Dermis microvascular lymphatic vessel endothelial cell (primary cell): ENCODE data around the gene SQSTM1. TPM values are rescaled to one million over a fixed set of nuclear protein-coding genes. Genes with fewer than 3 reads are reported as not detected.

ENCODE experiments used
- DNase-seq, 2 donors: peaks; one replicate each; pipeline versions ENCODE4 v3.0.0 to v3.0.0-alpha.2; 2010; ENCODE audit warnings: low read depth in 2 of 2
- total RNA-seq: library from RNA; depleted of rRNA; stranded (reverse); fragments of >200 nt; gene quantifications from 2 replicates; pipeline ENCODE4 v1.2.1, GENCODE V29; 2014

Gene SQSTM1
- total RNA-seq, 1 donor from 2014 or later, result 517 TPM

DNA sequence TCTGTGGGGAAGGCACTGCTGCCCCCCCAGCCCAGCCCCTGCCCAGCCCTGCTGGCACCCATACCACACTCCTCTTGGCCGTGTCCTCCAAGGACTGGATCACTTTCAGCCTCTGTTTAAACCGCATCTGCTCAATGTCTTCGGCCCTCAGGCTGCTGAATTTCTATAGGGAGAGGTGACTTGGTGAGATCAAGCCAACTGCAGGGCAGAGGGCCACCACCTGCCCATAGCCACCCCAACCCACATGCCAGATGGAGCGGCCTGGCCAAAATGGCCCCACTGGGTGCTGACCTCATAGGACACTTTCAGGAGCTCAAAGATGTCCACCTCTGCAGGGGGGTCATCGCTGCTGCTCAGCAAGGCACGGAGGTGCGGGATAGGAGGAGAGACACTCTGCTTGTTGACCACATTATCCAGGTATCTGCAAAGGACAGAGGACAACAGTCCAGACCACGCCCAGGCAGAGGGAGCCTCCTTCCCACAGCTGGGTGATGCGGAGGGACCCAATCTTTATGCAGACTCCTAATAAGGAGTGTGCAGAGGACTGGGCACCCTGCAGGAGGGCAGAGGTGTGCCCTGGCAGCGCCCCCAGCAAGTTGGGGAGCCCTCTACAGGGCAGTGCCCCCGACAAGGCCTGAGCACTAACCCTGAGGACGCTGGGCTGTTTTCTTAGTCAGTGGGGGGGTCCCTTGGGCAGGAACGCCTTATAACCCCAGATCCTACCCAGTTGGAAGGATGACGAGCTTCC lies 52.3 kb downstream of the SQSTM1 start:
- no peak for DNase-seq

DNA sequence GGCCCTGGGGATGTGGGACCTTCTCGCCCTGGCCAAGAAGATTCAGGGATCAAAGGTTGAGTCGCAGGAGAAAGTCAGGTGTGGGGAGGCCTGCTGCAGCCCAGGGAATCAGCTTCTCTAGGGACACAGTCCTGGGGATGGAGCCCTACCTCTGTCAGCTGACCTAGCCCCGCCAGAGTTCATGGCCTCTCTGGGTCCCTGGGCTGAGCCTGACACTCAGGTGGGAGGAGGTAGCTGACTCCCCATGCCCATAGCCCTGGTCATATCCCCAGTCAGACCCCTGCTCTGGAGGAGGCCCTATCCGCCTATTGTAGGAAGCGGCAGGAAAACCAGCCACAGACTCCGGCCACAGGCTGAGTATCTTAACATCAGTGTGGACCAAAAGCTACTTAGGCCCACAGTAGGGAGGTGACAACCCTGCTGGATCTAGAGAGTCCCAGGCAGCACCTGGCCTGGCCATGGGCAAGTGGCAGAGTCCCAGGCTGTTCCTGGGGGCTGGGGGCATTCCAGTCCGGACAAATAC lies 52.9 kb downstream of the SQSTM1 start:
- DNase-seq, result no peak

DNA sequence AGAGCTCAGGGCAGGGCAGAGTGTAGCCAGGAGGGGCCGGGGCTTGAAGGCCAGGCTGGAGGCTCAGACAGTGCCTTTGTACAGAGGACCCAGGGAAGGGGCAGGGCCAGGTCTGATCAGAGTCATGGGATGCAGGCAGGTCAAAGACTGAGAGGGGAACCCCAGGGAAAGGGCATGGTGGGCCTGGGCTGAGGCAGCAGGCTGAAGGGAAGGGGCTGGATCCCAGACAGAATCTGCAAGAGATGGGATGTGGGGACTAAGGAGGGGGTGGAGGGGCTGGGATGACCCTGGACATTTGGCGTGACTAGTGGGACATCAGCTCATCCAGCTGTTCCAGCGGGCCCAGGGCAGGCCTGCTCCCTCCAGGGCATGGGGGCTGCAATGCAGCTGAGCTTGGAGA lies 53.4 kb downstream of the SQSTM1 start:
- no peak for DNase-seq

DNA sequence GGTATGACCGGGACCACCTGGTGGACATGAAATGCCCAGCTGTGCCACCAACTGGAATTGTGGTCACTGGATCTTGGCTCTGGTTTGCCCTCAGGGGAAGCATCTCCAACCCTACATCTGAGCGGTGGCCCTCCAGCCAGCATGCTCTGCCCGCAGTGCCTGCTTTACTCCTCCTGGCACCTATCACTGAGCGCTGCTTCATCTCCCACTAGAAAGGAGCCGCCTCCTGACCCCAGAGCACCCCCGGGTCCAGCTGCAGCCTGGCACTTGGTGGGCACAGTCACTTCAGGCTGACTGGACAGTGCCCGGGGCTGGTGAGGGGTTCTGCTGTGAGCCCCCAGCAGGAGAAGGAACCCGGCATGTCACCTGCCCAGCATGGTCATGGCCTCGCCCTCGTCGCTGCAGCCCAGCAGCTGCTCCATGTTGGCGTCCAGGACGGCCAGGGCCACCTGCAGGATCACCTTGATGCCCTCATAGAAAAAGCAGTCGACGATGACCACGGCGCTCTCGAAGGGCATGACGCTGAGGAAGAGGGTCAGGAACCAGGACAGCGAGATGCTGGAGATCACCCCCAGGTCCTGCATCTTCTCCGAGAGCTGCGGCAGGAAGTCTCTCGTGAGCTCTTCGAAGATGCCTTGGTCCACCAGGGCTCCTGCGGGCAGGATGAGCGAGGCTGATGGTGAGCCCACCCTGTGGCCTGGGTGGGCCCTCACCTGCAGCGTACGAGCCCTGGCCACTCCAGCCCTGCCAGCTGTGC lies 54.0 kb downstream of the SQSTM1 start:
- DNase-seq, result no peak

DNA sequence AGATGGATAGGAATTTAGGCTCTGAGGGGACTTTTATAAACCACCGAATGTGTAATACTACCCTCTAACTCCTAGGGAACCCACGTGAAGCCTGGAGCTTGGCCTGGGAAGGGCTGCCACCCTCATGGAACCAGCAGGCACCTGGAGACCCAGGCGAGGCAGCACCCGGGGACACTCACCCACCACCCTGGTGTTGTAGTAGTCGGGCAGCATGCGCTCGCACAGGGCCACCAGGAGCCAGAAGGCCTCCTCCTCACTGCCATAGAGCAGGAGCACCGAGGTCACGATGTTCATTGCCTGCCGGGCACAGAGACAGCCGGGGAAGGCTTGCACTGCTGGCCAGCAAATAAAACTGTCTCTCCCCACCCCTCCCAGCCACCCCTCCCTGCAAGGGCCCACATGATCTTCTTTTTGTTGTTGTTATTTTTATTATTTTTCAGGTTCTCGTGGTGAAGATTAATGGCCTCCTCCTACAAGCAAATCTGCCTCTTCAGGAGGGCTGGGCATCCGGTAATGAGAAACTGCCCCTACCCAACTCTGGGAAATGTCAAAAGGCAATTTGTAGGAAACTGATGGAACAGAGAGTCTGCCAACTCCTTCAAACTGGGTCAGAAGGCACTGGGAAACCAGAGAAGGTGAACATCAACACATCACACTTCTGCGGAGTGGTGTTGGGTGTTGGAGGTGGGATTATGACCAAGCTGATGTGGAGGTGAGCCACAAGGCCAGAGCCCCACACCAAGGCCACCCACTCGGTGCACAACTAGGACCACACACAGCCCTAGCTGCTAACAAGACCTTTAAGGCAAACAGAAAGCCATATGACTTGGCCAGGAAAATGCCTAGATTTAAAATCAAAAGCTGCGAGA lies 55.3 kb downstream of the SQSTM1 start:
- DNase-seq, result no peak

DNA sequence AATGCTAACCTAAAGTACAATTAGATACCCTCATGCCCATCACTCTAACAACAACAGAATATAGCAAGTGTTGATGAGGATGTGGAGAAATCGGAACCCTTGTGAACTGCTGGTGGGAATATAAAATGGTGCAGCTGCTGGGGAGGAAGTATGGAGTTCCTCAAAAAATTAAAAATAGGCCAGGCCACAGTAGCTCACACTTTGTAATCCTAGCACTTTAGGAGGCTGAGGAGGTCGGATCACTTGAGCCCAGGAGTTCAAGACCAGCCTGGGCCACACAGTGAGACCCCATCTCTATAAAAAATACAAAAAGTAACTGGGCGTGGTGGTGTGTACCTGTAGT lies 55.9 kb downstream of the SQSTM1 start:
- no peak for DNase-seq

DNA sequence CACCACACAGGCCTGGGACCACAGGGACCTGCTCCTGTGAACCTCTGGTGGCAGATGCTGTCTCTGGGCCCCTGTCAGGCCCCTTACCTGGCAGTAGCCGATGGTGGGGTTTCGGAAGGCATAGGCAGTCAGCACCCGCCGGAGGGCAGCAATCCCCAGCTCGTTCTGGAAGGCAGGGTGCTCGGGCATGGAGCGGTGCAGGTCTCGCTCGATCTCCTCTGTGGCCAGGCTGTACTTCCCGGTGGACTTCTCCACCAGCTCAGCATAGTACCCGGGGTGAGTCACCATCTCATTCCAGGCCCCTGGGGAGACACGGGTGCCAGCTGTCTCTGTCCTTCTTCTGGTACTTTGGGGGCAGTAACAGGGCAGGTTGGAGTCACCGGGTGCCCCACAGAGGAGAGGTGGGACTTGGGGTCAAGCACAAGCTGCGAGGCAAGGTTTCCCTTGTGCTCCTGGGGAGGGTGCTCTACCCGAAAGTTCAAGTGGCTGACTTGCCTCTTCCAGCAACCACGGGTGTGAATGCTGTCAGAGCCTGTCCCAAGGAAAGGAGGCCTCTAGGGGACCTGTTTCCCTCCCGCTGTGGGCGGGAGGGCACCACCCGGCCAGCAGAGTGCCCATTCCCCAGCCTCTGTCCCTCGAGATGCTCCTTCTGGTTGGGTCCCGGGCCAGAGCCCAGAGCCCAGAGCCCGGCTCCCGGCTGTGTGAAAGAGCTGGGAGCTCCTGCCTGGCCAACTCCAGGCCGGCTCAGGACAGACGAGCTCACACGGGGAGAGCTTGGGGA lies 57.7 kb downstream of the SQSTM1 start:
- DNase-seq, result no peak

DNA sequence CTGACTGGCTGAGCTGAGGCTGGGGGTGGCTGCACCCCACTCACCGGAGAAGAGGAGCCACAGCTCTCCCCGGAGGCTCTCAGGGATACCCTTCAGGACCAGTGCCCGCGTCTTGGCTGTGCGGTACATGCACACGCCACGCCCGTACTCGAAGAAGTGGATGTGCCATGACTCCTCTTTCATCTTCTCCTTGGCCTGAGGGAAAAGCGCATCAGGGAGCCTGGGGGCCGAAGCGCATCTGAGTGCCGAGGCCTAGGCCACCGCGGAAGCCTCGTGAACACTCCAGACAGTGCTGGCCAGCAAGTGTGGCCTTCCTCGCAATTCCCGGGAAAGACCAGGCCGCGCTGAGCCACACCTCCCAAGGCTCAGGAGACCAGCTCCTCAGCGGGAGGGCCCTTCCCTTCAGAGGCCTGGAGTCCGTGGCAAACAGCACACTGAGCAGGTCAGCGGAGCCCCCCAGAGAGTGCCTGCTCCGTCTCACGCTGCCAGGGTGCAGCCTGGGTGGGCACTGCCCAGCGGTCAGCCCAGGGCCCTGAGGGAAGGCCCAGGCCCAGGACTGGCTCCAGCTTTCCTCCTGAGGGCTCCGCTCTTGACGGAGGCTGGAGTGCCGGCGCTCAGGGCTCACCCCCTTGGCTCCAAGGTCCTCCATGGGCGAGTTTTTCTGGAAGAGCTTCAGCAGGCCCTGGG lies 58.4 kb downstream of the SQSTM1 start:
- DNase-seq, result no peak

DNA sequence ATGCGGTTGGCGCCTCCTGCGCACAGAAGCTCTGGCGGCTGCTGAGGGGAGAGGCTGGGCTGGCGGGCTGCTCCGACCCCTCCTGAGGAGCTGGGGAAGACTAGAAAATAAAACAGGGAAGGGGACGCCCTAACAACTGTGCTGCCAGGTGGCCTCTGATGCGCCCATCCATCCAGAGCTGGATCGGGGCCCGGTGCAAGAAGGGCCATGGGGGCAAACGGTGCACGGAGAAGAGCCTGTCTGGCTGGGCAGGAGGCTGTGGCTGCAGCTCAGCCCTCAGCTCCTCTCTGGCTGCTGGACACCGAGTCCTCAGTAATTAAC lies 58.9 kb downstream of the SQSTM1 start:
- DNase-seq, result no peak

DNA sequence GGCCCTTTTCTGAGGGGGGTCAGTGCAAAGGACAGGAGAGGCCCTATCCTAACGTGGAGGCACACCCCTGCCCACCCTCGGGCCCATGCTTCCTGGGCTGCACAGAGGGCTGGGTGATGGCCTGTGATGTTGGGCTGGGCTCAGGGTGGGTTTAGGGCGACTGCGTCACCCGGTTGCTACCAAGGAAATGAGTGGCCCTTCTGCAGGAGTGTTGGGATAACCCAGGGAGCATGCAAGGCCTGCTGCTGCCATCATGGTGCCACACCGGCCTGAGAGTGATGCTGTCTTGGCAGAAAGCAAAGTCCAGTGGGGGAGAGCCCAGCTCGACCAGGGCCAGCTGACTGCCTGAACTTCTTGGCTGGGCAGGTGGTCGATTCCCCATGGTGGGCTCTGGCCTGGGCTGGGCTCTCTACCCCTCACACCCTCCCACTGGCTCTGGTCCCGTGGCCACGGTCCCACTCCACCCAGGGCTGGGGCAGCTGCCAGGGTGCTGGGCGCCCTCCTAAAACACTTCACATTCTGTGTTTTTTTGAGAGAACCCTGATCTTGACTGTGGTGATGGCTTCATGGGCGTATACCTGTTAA lies 59.5 kb downstream of the SQSTM1 start:
- DNase-seq, result no peak

DNA sequence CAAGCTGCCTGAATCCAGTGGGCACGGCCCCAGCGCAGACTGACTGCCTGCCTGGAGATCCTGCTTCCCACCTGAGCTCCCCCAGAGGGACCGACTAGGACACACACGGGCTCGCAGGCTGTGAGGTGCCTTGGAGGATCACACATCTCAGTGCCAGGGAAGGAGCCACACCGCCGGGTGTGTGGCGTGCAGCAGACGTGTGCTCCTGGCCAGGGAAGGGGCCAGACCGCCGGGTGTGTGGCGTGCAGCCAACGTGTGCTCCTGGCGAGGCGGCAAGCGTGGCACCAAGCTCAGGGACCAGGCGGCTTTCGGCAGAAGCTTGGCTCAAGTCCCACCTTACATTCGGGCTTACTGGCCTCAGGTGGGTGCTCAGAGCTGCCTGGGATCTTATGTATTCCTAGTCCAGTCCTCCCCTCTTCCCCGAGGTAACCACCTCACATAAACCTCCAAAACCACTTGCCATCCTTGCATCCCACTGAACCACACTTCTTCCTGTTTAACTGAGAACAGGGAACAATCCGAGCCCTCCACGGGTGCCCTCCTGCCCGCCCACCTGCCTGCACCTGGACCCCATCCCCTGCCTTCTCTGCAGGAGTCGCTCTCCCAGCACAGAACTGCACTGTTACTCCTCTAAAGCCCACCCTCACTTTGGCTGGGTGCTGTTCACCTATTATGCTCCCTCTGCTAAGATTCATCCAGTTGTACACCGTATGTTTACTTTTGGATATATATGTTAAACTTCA lies 60.3 kb downstream of the SQSTM1 start:
- no peak for DNase-seq

DNA sequence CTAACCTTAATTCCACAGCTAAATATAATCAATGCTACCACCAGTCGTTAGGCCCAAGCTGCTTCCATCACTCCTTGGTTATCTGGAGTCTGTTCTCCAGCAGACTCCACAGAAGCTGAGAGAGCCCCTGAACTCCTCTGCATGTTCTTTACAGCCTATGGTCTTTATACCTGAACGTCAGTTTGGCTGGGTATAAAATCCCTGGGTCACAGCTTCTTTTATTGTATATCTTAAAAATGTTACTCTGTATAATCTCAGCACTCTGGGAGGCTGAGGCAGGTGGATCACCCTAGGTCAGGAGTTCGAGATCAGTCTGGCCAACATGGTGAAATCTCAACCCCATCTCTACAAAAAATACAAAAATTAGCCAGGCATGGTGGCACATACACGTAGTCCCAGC lies 61.6 kb downstream of the SQSTM1 start:
- no peak for DNase-seq

DNA sequence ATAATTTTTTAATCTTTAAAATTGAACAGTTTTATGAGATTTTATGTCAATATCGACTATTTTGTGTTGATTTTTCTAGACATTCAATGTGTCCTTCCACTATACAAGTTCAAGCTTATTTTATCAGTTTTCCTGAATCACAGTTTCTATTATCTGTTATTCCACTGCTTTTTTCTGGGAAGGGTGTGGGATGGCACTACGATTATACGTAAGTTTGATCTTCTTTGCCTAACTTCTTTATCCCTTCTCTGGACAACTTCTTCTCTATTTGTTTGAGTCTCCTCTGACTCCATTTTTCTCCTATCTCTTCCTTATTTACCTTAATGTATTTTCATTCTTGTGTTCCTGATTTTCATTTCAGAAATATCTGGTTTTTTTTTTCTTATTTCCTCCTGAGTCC lies 62.5 kb downstream of the SQSTM1 start:
- DNase-seq, result no peak

DNA sequence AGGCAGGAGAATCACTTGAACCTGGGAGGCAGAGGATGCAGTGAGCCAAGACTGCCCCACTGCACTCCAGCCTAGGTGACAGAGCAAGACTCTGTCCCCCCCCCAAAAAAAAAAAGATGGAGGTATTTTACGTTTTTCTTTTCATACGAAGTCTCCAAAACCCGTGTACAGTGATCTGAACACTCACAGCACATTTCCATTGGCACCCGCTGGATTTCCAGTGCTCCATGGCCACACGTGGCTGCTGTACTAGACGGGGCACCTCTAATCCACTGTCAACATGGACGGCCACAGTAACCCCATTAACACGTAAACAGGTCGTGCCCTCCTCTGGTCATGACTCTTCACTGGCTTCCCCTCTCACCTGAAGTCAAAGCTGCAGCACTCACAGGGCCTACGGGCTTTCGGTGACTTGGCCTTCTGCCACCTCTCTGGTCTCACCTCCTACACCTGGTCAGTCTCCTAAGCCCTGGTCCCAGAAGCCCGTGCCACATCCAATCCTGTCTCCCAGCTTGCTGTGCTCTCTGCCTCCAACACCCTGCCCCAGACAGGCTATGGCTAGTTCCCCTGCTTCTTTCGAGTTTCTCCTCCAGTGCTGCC lies 64.9 kb downstream of the SQSTM1 start:
- no peak for DNase-seq

DNA sequence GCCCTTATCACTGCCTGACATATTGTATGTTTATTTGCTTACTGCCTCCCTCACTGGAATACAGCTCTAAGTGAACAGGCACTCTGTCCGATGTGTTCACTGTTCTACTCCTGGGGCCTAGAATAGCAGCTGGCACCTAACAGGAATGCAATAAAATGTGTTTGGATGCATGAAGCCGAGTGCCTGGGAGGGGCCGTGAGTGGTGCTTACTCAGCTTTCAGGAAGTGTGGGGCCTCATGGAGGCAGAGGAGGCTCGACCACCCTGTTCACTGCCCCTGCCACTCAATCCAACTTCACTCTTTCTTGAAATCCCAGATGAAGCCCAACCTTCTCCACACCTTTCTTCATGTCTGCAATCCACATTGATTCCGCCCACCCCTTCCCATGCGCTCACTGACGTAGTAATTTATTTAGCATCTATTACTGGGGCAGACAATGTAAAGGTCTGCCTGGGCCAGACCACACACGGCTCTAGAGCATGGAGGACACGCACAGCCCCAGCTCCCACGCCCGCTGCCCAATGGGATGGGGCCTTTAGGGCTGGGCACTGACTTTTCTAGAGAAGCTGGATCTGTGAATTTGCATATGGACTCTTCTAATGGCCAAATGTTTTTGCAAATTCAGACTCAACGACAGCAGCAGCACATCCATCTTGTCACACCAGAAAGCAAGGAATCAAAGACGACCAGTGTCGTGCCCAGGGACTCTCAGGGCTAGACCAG lies 65.6 kb downstream of the SQSTM1 start:
- no peak for DNase-seq

DNA sequence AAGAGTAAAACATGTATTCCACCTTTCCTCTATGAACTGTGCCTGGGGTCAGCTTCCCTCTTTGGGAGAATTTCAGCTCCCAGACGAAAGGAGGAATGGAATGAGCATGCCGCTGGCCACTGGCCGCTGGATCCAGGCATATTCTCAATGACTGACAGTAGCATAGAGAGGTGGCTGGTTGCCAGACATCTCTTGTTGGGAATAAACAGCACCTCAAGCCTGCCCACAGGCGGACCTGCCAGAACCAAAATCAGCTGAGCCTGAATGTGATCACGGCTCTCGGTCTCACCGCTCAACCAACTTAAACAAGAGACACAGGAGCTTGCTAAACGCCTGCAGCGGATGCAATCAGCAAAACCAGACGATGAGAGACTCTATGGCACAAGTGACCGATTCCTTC lies 66.4 kb downstream of the SQSTM1 start:
- DNase-seq, result no peak
